Measurements from ENCODE around the gene PARN. TPM values are rescaled to one million over a fixed set of nuclear protein-coding genes. Genes with fewer than 3 reads are reported as not detected.

PARN gene
- total and polyA plus RNA-seq, 2 of the 8 experiments (the other 6 are each of a cell fraction or from before 2014, with no cell fraction given): 24.5 to 44.6 TPM

- H3K79me1 ChIP-seq (ENCODE audit: low read depth, low read length): no peaks in the 10 kb centered on the region
- no peak for DNase-seq (ENCODE audit: low read depth in 1 of 2, low spot score in 2 of 2)
- H3K56ac ChIP-seq (replicated peaks; ENCODE audit: insufficient read length, low read depth, low read length): no peak overlapping the region
- ChIA-PET POLR2A (ENCODE audit: partially characterized antibody) (no interaction called here), CTCF (ENCODE audit: partially characterized antibody) (interaction anchor here (1.1 to 2.1 kb wide), 5 partner anchors 8 to 147 kb away, joined by 3 to 9 read pairs (median 4); no protein-coding TSS in a partner anchor)
- H2BK20ac ChIP-seq (ENCODE audit: low read length): no peak overlapping the region
- H2AK5ac ChIP-seq (ENCODE audit: low read depth, low read length): no peak overlapping the region
- no peaks in the 10 kb centered on the region for H4K20me1 ChIP-seq (replicated peaks in 1 of 2; ENCODE audit: control insufficient read depth in 1 of 2, insufficient read depth in 2 of 2, low read length in 2 of 2)
- H3K14ac ChIP-seq (ENCODE audit: insufficient read length): no peak overlapping the region
- no peak for FAIRE-seq
- peaks cover 0 to 2% (median 0%) of the 10 kb centered on the region in 4 experiments; a peak in 1 of 7 replicates for H3K4me1 ChIP-seq (replicated peaks in 1 of 4; ENCODE audit: control insufficient read depth in 3 of 4, insufficient read depth in 4 of 4, low read length in 3 of 4)
- 90% methylated on average over 12 of the region's 12 CpGs; no CpG with 5 or more reads in 1 of the 2 experiments for WGBS, 2 experiments (ENCODE audit: extremely low coverage in 1 of 2, insufficient coverage in 1 of 2, insufficient read length in 1 of 2, insufficient replicate concordance in 2 of 2, low coverage in 1 of 2, low lambda C conversion rate in 2 of 2, missing lambda C conversion rate in 1 of 2)
- no peak overlapping the region for H3K27ac ChIP-seq (ENCODE audit: low read depth, low read length)
- H2BK5ac ChIP-seq (ENCODE audit: low read depth, low read length): peak overlapping the region; percentile 77; the same call in 1 of the 2 replicates
- no peak overlapping the region for H4K91ac ChIP-seq (replicated peaks; ENCODE audit: insufficient read length, low read length)
- H3K18ac ChIP-seq (ENCODE audit: extremely low read depth, low read length): no peak overlapping the region
- H4K8ac ChIP-seq (ENCODE audit: extremely low read depth, insufficient read depth, low read length): peak overlapping the region; percentile 19; the same call in 1 of the 2 replicates
- H3K4me2 ChIP-seq (ENCODE audit: insufficient read depth in 1 of 2, low read depth in 2 of 2, low read length in 2 of 2): no peak overlapping the region
- no peaks in the 10 kb centered on the region for H3K36me3 ChIP-seq (ENCODE audit: control insufficient read depth in 2 of 4, insufficient read depth in 4 of 4, low read length in 3 of 4)
- H2AFZ ChIP-seq (ENCODE audit: low read length): no peak overlapping the region
- no peaks in the 10 kb centered on the region for H3K79me2 ChIP-seq (ENCODE audit: control insufficient read depth in 1 of 2, insufficient read depth in 2 of 2, low read length in 2 of 2)
- H3K9me3 ChIP-seq (ENCODE audit: insufficient read depth in 2 of 2, low read depth in 1 of 2, low read length in 1 of 2): no peaks in the 10 kb centered on the region
- no peaks in the 10 kb centered on the region for H3K23me2 ChIP-seq (ENCODE audit: low read depth, low read length)
- no peak overlapping the region for H3K4ac ChIP-seq (replicated peaks; ENCODE audit: insufficient read length, low read depth, low read length)
- no peak overlapping the region for H3K9ac ChIP-seq (replicated peaks in 1 of 4; ENCODE audit: extremely low read depth in 1 of 4, low read depth in 3 of 4, low read length in 3 of 4)
- no peak overlapping the region for H2BK120ac ChIP-seq (replicated peaks; ENCODE audit: low read depth, low read length)
- H3K4me3 ChIP-seq (ENCODE audit: extremely low read depth in 1 of 4, insufficient read depth in 2 of 4, low read depth in 3 of 4, low read length in 4 of 4): no peak overlapping the region
- no peak overlapping the region for H4K5ac ChIP-seq (ENCODE audit: insufficient read length, low read depth, low read length)
- H2BK12ac ChIP-seq (ENCODE audit: low read depth, low read length): no peak overlapping the region
- H2BK15ac ChIP-seq (ENCODE audit: low read length): no peak overlapping the region
- H3K23ac ChIP-seq (ENCODE audit: insufficient read length): no peak overlapping the region
- H3K27me3 ChIP-seq (replicated peaks in 1 of 4; ENCODE audit: control insufficient read depth in 3 of 4, extremely low read depth in 1 of 4, insufficient read depth in 3 of 4, low read length in 3 of 4): no peaks in the 10 kb centered on the region
- TF ChIP-seq POU5F1 (IDR thresholded peaks at IDR 0.05; ENCODE audit: low read depth, low read length) (no peak), CHD1 (IDR thresholded peaks at IDR 0.05; ENCODE audit: low read depth, low read length) (no peak), ATF3 (IDR thresholded peaks at IDR 0.05; ENCODE audit: insufficient read depth, low read depth, low read length) (no peak)
These were observed 183.9 kb downstream of the PARN start for GRCh38 chr16:14445937-14446715.
